ENCODE data around the gene FHOD3. TPM values are rescaled to one million over a fixed set of nuclear protein-coding genes. Genes with fewer than 3 reads are reported as not detected.

FHOD3 gene
- total and polyA plus RNA-seq, 2 experiments from 2014 or later = 2.7 to 8.7 TPM

- TF ChIP-seq ZNF462 (CRISPR knock-in tag; IDR thresholded peaks at IDR 0.05) = no peak
- TF ChIP-seq, protein P1, sequence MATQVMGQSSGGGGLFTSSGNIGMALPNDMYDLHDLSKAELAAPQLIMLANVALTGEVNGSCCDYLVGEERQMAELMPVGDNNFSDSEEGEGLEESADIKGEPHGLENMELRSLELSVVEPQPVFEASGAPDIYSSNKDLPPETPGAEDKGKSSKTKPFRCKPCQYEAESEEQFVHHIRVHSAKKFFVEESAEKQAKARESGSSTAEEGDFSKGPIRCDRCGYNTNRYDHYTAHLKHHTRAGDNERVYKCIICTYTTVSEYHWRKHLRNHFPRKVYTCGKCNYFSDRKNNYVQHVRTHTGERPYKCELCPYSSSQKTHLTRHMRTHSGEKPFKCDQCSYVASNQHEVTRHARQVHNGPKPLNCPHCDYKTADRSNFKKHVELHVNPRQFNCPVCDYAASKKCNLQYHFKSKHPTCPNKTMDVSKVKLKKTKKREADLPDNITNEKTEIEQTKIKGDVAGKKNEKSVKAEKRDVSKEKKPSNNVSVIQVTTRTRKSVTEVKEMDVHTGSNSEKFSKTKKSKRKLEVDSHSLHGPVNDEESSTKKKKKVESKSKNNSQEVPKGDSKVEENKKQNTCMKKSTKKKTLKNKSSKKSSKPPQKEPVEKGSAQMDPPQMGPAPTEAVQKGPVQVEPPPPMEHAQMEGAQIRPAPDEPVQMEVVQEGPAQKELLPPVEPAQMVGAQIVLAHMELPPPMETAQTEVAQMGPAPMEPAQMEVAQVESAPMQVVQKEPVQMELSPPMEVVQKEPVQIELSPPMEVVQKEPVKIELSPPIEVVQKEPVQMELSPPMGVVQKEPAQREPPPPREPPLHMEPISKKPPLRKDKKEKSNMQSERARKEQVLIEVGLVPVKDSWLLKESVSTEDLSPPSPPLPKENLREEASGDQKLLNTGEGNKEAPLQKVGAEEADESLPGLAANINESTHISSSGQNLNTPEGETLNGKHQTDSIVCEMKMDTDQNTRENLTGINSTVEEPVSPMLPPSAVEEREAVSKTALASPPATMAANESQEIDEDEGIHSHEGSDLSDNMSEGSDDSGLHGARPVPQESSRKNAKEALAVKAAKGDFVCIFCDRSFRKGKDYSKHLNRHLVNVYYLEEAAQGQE (IDR thresholded peaks at IDR 0.05; ENCODE audit: unreplicated experiment) = no peak
- no peak for TF ChIP-seq EZH2phosphoT487 (IDR thresholded peaks at IDR 0.05; ENCODE audit: unreplicated experiment)
- no peak for TF ChIP-seq JUNB (IDR thresholded peaks at IDR 0.05; ENCODE audit: unreplicated experiment)
- no peak for TF ChIP-seq EZH2 (IDR thresholded peaks at IDR 0.05; ENCODE audit: low read depth, unreplicated experiment)
These were observed 333.4 kb downstream of the FHOD3 start (continued) for GRCh38 chr18:36630917-36631316.

DNA sequence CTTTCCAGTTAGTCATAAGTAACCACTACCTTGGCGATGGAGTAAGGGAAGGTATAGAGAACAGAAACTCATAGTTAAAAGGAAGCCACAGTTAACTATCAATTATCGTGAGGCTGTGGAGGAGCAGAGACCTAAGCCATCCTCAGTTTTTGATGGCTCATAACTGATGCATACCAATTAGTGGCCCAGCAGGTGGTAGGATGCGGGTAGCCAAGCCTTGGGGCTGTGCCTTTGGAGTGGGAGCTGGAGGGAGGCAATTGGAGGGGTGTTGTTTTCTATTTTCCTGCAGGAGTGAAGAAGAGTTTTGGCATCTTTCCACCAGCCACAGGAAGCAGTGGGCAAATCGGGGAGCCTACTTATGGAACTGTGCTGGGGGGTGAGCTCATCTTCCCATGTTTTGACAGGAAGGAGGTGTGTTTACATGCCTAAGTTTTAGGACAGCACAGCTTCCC is 336.5 kb downstream of the FHOD3 start:
- Histone ChIP-seq H2AFZ (no peak overlapping the region), H3F3A (replicated peaks; ENCODE audit: low read depth) (no peaks in the 10 kb centered on the region), H3K4me2 (0 out of 2 replicates have a peak overlapping the region, but pooled peaks have one; percentile 42), H4K20me1 (replicated peaks; ENCODE audit: insufficient read depth) (no peaks in the 10 kb centered on the region), H3K27me3 (ENCODE audit: insufficient read depth) (no peaks in the 10 kb centered on the region), H3K4me3 (no peak overlapping the region), H3K79me2 (replicated peaks; ENCODE audit: insufficient read depth) (no peaks in the 10 kb centered on the region), H3K4me1 (ENCODE audit: insufficient read depth) (peaks cover 12% of the 10 kb centered on the region; the same call in 1 of the 2 replicates), H3K36me3 (ENCODE audit: insufficient read depth) (no peaks in the 10 kb centered on the region), H3K27ac (ENCODE audit: low read depth) (no peak overlapping the region), H3K9me2 (ENCODE audit: insufficient read depth) (no peaks in the 10 kb centered on the region)
- no peak overlapping the region for H3K4me3 Mint-ChIP-seq
- peaks cover 21% of the 10 kb centered on the region for H3K4me1 Mint-ChIP-seq
- H3K27ac Mint-ChIP-seq = no peak overlapping the region
- DNase-seq (ENCODE audit: low spot score) (peak; percentile 17), ATAC-seq (peak; percentile 38)
- no peaks in the 10 kb centered on the region for H3K9me3 Mint-ChIP-seq
- no peaks in the 10 kb centered on the region for H3K36me3 Mint-ChIP-seq (ENCODE audit: low read depth)
- no peaks in the 10 kb centered on the region for H3K27me3 Mint-ChIP-seq (ENCODE audit: insufficient read depth, low read depth, poor library complexity)
- TF ChIP-seq ZNF331 (CRISPR knock-in tag; IDR thresholded peaks at IDR 0.05; ENCODE audit: low read depth) = no peak
- no peak for TF ChIP-seq EZH2 (IDR thresholded peaks at IDR 0.05; ENCODE audit: low read depth, unreplicated experiment)
- no peak for TF ChIP-seq STAT1 (IDR thresholded peaks at IDR 0.05; ENCODE audit: unreplicated experiment)
- no peak for TF ChIP-seq POLR2AphosphoS5 (IDR thresholded peaks at IDR 0.05; ENCODE audit: low read depth)
- TF ChIP-seq, protein P1 (IDR thresholded peaks at IDR 0.05; ENCODE audit: unreplicated experiment) = no peak
- TF ChIP-seq, protein P2, sequence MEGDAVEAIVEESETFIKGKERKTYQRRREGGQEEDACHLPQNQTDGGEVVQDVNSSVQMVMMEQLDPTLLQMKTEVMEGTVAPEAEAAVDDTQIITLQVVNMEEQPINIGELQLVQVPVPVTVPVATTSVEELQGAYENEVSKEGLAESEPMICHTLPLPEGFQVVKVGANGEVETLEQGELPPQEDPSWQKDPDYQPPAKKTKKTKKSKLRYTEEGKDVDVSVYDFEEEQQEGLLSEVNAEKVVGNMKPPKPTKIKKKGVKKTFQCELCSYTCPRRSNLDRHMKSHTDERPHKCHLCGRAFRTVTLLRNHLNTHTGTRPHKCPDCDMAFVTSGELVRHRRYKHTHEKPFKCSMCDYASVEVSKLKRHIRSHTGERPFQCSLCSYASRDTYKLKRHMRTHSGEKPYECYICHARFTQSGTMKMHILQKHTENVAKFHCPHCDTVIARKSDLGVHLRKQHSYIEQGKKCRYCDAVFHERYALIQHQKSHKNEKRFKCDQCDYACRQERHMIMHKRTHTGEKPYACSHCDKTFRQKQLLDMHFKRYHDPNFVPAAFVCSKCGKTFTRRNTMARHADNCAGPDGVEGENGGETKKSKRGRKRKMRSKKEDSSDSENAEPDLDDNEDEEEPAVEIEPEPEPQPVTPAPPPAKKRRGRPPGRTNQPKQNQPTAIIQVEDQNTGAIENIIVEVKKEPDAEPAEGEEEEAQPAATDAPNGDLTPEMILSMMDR (conservative IDR thresholded peaks at IDR 0.05; ENCODE audit: low read depth in 2 of 2) = no peak
- no peak for TF ChIP-seq CREB1 (CRISPR knock-in tag; IDR thresholded peaks at IDR 0.05; ENCODE audit: low read depth)
